Effector CD8-positive, alpha-beta T cell (primary cell): ENCODE results near the gene NACA2.
"Not testable (repeated sequence)": the region's sequence is repeated elsewhere in the genome, so short reads cannot be mapped to it uniquely, and the experiment has no call there.

Experiments used
- DNase-seq: peaks from one replicate; lab custom pipeline; 2025; lab: John Stamatoyannopoulos, UW

The NACA2 gene

DNA sequence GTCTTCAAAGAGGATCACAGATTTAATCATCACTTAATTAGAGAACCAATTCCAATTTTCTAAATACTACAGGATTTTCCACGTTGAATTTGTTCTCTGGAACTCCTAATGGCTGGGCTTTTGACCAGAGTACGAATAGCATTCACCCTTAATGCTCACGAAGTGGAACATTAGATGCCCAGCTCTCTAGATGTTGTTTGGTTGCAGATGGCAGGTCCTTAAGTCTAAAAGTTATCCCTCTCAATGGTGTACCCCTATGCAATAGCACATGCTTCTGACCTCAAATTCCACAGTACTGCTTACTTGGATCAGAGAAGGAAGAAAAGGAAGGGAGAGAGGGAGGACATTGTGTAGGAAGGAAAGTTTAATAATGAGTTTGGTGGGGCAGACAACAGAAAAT lies 8.6 kb upstream of the NACA2 start:
- no peak for DNase-seq

DNA sequence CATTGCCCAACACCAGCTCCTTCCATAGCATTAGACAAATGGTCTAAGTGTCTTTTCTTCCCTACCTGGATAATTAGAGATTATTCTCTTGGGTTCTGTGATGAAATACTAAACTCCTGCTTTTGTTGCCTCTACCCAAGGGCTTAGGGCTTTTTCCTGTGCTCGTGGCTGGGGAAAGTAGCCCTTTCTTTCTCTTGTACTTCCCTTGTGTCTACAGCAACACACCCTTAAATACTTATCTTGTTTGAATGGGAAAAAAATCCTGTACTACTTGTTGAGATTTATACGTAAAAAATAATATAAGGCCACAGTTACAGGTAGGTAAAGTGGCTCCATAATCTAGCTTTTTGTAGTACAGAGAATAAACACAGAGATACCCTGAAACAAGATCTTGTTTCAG lies 7.0 kb upstream of the NACA2 start:
- no peak for DNase-seq

DNA sequence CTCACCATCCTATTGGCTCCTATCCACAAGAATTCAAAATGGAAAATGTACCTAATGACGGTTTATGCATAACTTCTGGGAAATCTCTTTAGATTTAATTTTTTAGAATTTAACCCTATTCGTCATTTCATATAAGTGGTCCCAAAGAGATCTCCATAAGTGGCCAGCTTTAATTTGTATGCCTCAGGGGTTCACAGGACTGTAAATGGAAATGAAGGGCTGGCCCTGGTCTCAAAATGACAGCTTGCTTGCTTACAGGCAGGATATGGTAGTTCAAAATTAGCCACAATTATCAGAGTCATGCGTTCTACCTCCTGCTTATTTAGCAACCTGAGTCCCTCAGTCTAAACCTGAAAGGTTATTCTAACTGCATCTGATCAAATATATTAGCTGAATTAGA lies 6.6 kb upstream of the NACA2 start:
- DNase-seq, result no peak

DNA sequence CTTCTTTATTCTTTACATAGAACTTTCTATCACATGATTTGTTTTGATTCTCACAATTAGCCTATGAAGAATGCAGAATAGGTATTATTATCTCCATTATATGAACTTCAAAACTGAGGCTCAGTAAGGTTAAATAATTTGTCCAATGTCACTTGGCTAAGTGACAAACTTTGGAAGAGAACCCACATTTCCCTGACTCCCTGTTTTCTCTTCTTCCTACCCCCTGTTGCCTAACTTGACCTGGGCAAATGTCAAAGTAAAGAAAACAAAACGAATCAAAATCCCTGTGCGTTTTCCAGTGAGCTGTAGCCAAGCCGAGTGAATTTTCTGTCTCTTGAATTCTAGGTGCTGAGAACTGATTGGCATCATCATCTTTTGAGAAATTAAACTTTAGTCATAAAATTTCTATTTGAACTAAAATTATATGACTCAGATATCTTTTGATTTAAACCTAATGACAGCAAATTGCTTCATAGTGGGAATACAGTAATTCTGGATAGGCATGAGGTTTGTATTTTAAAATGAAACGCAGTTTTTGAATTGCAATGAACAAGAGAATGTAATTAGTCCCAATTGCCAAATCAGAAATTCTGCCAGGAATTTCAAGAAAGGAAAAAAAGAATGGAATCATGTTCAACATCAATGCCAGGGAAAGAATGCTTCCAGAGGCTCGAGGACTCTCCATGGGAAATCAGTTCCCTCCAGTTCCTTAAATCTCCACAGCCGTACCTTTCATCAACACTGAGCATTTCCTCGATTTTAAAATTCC lies 4.6 kb upstream of the NACA2 start:
- DNase-seq, result no peak

- DNase-seq, result no peak
Observed at GRCh38 chr17:61594294-61594825, 3.3 kb upstream of the NACA2 start.

DNA sequence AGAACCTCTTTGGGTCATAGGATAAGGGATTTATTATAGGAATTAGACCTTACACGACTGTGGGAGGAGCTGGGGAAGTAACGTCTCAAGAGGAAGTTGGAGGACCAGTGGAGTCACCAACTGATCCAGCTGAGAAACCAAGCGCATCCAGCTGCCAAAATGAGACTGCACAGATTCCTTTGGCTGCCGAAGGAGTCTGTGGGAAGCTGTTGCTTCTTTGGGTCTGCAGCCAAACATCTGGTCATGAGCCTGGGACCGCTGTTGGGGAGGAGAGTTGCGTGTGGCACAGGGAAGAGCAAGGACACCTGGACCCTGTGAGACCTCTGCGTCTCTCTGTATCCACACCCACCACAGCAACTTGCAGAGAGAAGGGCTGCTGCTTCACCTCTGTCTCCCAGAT lies 2.4 kb upstream of the NACA2 start:
- no peak for DNase-seq

DNA sequence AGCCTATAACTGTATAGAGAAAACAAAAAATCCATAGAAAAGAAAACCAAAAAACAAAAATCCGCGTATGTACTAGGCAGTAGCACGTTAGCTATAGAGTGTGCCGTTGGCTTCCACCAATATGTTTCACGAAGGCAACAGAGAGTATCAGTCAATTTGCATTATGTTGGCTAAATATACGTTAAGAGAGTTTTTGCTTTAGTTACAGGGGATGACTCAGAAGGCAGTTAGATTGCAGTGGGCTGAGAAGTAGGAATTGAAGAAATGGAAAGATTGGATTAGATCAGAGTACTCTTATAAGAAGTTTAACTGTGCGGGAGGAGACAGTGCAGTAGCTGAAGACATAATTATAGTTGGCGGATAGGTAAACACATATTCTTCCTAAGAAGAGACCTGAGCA lies 911 bp upstream of the NACA2 start:
- no peak for DNase-seq

- no peak for DNase-seq
Observed at GRCh38 chr17:61589990-61590389, 1.0 kb downstream of the NACA2 start.

GRCh38 chr17:61587807-61588660 lies 3.0 kb downstream of the NACA2 start:
- no peak for DNase-seq

DNA sequence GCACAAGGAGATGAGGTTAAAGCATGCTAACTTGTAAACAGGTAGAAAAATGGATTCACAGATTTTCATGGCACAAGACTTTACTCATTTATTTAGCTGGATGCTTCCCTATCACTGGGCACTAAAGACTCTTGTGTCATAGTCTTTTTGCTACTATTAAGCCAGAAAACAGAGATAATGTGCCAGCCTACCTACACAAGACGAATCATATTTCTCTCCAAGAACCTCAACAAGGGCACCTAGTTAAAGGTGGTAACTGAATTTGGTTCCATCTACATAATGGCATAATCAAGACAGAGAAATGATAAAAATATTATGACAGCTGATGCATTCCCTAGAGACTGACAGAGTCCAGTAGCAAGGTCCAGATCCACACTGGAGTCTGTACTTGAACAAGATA lies 3.8 kb downstream of the NACA2 start:
- no peak for DNase-seq

- not testable (repeated sequence) for DNase-seq
Observed at GRCh38 chr17:61586622-61587021, 4.4 kb downstream of the NACA2 start.

GRCh38 chr17:61586031-61586566 lies 4.9 kb downstream of the NACA2 start:
- DNase-seq, result no peak

GRCh38 chr17:61584866-61585265 lies 6.2 kb downstream of the NACA2 start:
- no peak for DNase-seq

DNA sequence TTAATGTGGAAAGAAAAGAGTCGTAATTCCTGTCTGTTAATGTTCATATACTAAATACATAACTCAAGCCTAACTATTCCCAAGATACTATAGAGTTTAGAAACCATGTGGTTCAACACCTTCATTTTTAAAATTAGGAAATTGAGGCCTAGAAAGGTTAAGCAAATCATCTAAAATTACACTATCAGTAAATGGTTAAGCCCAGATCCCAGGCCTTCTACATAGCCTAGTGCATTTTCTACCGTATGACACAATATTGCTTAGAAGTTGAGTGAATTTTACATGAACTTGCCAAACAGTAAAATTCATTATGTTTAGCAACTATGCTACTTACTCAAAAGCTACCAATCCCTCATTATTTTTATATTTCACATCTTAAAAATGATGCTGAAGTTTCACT lies 6.8 kb downstream of the NACA2 start:
- DNase-seq, result no peak

DNA sequence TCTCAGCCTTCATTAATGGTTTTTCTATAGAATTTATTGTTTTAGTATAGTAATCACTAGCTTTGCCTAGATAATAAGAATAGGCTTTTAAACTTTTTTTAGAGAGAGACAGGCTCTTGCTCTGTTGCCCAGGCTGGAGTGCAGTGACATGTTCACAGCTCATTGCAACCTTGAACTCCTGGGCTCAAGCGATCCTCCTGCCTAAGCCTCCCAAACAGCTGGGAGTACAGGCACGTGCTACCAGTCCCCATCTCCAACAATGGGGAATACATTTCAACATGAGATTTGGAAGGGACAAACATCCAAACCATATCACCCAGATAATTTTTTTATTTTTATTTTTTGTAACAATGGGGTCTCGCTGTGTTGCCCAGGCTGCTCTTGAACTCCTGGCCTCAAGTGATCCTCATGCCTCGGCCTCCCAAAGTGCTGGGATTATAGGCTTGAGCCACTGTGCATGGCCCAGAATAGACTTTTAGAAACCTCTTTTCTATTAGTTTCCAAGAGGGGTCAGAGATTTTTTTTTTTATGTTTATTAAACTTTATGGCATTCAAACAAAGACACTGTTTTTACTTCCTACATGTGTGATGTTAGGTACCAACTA lies 7.3 kb downstream of the NACA2 start:
- DNase-seq, result no peak

GRCh38 chr17:61583242-61583641 lies 7.8 kb downstream of the NACA2 start:
- no peak for DNase-seq

GRCh38 chr17:61582593-61582992 lies 8.4 kb downstream of the NACA2 start:
- DNase-seq, result no peak

DNA sequence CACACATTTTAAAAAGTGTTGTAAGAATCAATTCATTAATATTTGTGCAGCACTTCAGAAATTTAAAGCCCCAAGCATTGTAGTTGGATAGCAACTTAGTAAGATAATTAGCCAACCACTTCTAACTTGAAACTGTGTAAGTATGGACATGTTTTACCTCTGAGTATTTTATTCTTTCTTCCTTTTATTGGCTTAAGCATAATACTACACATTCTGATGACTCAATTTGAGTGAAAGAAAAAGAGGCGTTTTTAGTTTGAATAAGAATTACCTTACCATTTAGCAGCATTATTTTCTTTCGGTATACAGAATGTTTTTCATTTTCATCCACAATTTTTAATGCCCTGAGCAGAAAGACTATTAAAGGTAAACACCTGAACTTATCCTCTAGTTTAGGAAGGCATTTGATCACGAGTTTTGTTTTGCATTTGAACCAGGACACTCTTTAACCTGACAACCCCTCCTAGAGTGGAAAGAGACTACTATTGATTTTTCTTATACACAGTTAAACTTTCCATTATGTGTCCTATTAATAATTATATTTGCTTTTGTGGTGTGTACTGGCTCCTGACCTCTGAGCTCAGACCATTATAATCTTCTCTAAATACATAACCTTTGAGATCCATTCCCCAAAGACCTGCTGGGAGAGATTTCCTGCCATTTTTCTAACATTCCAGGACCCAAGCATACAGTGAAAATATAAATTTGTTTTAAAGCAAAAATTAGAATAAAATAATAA lies 9.2 kb downstream of the NACA2 start:
- no peak for DNase-seq

DNA sequence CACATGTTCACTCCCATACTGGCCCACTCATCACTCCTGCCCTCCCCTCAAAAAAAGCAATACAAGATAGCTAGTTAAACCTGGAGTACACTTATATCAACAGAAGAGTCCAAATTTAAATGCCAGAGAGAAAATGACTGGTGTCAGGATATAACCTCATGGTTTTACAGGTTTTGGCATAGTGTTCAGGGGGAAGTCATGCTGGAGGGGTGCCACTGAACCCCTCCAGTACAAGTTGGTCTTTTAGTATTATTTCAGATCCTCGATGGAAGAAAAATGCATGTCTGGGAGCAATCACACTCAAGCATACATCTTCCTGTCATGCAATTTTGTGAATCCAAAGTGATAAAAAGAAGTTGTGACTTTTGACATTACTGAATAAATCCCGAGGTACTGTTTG lies 10.5 kb downstream of the NACA2 start:
- no peak for DNase-seq

- DNase-seq, result no peak
Observed at GRCh38 chr17:61579961-61580360, 11.1 kb downstream of the NACA2 start.

DNA sequence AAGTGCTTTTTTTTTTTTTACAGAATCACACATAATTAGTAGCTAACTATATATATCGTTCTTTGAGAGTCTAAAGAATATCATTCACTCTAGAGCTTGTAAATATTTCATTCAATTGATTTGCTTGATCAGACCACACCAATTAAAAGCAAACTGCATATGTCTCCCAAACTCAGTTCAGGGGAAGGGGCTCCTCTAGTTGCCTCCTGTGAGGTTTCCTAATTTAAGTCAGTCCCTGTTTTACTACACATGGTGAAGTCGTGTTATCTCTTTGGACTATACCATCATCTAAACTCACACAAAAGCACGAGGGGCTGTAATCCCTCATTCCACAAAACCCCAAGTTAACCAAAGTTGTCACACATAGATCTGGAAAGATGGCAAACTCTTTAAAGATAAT lies 11.7 kb downstream of the NACA2 start:
- DNase-seq, result no peak

DNA sequence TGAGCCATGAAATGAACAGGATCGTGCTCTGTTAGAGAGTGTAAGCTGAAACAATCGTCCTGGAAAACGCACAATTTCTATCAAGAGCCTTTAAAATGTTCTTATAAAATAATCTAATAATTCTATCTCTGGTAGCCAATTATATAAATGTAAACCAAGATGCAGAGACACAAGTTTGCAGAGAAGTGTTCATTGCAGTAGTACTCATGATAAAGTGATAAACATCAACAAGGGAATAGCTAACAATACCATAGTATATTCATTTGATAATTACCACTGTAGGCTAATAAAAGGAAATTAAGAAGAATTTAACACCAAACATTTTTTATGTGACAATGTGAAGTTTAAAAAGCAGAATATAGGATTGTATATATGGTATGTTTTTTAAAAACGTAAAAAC lies 12.4 kb downstream of the NACA2 start:
- DNase-seq, result no peak
